BJ (cell line): Measurements from ENCODE around the gene EPB41L5. TPM values are rescaled to one million over a fixed set of nuclear protein-coding genes. Genes with fewer than 3 reads are reported as not detected.

ENCODE experiments used
- CTCF ChIA-PET: fragments of 350-600 bp; formaldehyde crosslinking; extraction: SDS; loops from one replicate; lab custom pipeline; 2021; ENCODE audit warnings: antibody characterized with exemption, inconsistent platforms; lab: Yijun Ruan, JAX
- POLR2A ChIA-PET: fragments of 300-600 bp; sonication (Branson Sonifier 250); formaldehyde crosslinking; extraction: SDS; loops from one replicate; lab custom pipeline; 2021; ENCODE audit warnings: antibody characterized with exemption; lab: Charles Lee
- DNase-seq: peaks from one replicate; pipeline ENCODE4 v3.0.0-alpha.2; 2011; ENCODE audit warnings: low read depth
- H3K27me3 ChIP-seq: 2 replicates; pipeline ENCODE4 v1.6.0; 2011; ENCODE audit warnings: low read length; ENCODE audit not compliant: control insufficient read depth, insufficient read depth
- H3K36me3 ChIP-seq: 2 replicates; pipeline ENCODE4 v1.5.1; 2011; ENCODE audit warnings: low read length; ENCODE audit not compliant: control insufficient read depth, insufficient read depth
- H3K4me3 ChIP-seq: 2 replicates; pipeline ENCODE4 v1.5.1; 2011; ENCODE audit warnings: low read depth, mild to moderate bottlenecking, control low read depth, low read length
- polyA plus RNA-seq: library from polyadenylated mRNA; depleted of rRNA; stranded (reverse); fragments of >200 nt; gene quantifications from 2 replicates; pipeline ENCODE4 v1.2.3, GENCODE V29; 2011
- TF ChIP-seq, protein P1 (sequence below): IDR thresholded peaks from 2 replicates; pipeline ENCODE4 v1.5.1; 2011; ENCODE audit warnings: low read depth, mild to moderate bottlenecking, control low read depth, inconsistent platforms, low read length, moderate library complexity; ENCODE audit not compliant: insufficient read depth

EPB41L5 gene
- polyA plus RNA-seq, 1 experiment, result 4.4 TPM

DNA sequence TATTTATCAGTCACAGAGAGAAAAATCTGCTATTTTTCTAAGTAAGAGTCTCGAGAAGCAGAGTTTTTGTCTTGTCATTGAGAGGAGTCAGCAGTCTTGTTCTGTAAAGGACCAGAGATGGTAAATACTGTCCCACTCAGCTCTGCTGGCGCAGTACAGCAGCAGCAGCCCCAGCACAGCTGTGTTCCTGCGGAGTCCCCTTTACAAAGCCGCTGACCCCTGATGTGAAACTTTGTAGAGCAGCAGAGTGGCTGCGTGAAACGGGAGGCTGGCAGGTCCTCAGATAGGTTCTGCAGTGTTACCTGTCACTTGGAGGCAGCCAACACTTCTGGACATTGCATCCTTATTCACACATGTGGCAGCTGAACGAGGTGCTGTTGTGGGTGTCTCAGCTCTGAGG lies 165.1 kb downstream of the EPB41L5 start:
- Histone ChIP-seq H3K27me3 (no peaks in the 10 kb centered on the region; the same call in 1 of the 2 replicates), H3K4me3 (no peak overlapping the region), H3K36me3 (no peaks in the 10 kb centered on the region)
- ChIA-PET CTCF (interaction anchor here (0.9 to 1.3 kb wide), 2 partner anchors 31 to 474 kb away, joined by 3 read pairs; no protein-coding TSS in a partner anchor), POLR2A (no interaction called here)
- DNase-seq, result no peak
- TF ChIP-seq, protein P1, sequence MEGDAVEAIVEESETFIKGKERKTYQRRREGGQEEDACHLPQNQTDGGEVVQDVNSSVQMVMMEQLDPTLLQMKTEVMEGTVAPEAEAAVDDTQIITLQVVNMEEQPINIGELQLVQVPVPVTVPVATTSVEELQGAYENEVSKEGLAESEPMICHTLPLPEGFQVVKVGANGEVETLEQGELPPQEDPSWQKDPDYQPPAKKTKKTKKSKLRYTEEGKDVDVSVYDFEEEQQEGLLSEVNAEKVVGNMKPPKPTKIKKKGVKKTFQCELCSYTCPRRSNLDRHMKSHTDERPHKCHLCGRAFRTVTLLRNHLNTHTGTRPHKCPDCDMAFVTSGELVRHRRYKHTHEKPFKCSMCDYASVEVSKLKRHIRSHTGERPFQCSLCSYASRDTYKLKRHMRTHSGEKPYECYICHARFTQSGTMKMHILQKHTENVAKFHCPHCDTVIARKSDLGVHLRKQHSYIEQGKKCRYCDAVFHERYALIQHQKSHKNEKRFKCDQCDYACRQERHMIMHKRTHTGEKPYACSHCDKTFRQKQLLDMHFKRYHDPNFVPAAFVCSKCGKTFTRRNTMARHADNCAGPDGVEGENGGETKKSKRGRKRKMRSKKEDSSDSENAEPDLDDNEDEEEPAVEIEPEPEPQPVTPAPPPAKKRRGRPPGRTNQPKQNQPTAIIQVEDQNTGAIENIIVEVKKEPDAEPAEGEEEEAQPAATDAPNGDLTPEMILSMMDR, result no peak

- H3K27me3 ChIP-seq, result no peaks in the 10 kb centered on the region; the same call in 1 of the 2 replicates
- DNase-seq, result no peak
- POLR2A ChIA-PET, result no interaction called here
- CTCF ChIA-PET, result no interaction called here
- H3K4me3 ChIP-seq, result no peak overlapping the region
- TF ChIP-seq, protein P1, result no peak
- no peaks in the 10 kb centered on the region for H3K36me3 ChIP-seq
Measured at GRCh38 chr2:120179396-120179795, 166.5 kb downstream of the EPB41L5 start.

DNA sequence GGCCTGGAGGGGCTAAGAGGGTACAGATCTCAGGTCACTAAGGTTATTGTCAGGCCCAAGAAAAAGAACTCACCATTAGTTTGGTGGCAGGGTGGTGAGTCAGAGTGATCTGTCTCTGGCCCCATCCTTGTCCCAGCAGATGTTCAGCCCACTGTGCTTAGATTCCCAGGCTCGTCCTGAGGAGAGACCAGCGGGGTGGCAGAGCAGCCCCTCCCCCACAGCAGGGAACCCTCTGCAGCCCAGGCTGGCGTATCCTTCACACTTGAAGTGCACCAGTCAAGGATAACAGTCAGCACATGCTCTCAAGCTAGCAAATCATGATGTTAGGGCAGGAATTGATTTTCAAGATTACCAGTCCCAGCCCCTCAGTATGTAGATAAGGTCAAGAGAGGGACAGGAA lies 167.2 kb downstream of the EPB41L5 start:
- no peak for DNase-seq
- ChIA-PET CTCF (interaction anchor here (1.0 kb wide), 1 partner anchor 131 kb away, joined by 3 read pairs; no protein-coding TSS in a partner anchor), POLR2A (interaction anchor here (0.6 kb wide), 1 partner anchor 429 kb away, joined by 3 read pairs; no protein-coding TSS in a partner anchor)
- H3K4me3 ChIP-seq, result no peak overlapping the region
- H3K36me3 ChIP-seq, result no peaks in the 10 kb centered on the region
- no peaks in the 10 kb centered on the region; the same call in 1 of the 2 replicates for H3K27me3 ChIP-seq
- TF ChIP-seq, protein P1, result no peak

DNA sequence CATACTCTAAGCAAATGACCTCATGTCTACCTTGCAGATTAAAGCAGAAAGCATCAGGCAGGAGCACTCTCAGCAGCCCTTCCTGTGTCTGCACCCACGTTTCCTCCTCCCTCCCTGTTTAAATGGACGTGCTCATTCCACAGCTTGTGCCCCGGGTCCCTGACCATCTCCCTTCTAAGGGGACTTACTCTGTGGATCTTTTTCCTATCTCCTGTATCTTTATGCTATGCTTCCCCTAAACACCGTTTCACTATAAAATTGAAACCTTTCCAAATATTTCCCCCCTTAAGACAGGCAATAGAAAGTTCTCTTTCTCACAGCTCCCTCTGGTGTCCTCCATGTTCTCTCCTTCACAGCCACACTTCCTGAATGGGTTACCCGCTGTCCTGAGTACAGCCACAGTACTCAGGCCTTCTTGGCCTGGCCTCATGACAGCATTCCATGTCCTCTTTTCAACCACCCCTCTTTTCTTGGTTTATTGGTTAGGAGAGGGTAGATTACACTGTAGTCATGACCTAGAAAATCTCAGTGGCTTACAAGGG lies 169.2 kb downstream of the EPB41L5 start:
- TF ChIP-seq, protein P1, result no peak
- Histone ChIP-seq H3K4me3 (no peak overlapping the region), H3K36me3 (no peaks in the 10 kb centered on the region), H3K27me3 (no peaks in the 10 kb centered on the region; the same call in 1 of the 2 replicates)
- ChIA-PET CTCF (interaction anchor here (1.2 kb wide), 1 partner anchor 130 kb away, joined by 3 read pairs; no protein-coding TSS in a partner anchor), POLR2A (no interaction called here)
- no peak for DNase-seq

DNA sequence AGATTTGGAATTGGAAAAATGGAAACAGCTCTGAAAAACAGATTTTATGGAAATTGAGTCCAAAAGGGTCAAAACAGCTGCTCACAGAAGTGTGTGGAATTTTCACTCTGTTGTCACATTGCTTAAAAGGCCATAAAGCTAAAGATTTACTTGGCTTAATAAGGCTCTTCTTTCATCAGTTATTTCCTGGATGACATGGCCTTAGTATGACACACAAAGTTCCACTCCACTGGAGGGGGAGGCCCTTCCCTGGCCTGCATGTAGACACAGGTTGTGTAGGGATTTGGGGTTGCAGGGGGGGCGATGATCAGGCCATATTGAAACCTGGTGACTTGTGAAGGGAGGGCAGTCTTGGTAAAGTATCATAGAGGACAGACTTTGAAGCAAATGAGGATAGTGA lies 176.3 kb downstream of the EPB41L5 start:
- H3K36me3 ChIP-seq, result no peaks in the 10 kb centered on the region
- no peaks in the 10 kb centered on the region for H3K27me3 ChIP-seq
- POLR2A ChIA-PET, result no interaction called here
- no peak for DNase-seq
- TF ChIP-seq, protein P1, result no peak
- H3K4me3 ChIP-seq, result no peak overlapping the region
- CTCF ChIA-PET, result interaction anchor here (0.7 kb wide), 1 partner anchor 252 kb away, joined by 3 read pairs; no protein-coding TSS in a partner anchor
